GM21367 (cell line): ENCODE measurements around the gene BMP6.
A peak's percentile ranks its signal among the peaks of the same experiment; 100 is the strongest.

Source experiments
- ATAC-seq: cut with Tn5 transposase; IDR thresholded peaks from one replicate; pipeline ENCODE4 v1.9.1; 2021; ENCODE audit not compliant: unreplicated experiment

BMP6 gene

DNA sequence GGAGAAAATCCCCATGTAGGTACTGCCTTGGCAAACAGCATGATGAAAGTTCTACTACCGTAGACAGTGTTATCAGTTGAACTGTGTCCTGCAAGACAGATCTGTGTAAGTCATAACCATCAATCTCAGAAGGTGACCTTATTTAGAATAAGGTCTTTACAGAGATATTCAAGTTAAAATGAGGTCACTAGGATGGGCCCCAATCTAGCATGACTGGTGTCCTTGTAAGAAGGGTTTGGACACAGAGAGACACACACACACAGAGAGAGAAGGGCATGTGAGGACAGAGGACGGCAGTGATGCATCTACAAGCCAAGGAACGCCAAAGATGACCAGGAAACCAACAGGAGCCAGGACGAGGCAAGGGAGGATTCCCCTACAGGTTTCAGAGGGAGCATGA, 175.9 kb downstream of the BMP6 start:
- ATAC-seq: no peak

DNA sequence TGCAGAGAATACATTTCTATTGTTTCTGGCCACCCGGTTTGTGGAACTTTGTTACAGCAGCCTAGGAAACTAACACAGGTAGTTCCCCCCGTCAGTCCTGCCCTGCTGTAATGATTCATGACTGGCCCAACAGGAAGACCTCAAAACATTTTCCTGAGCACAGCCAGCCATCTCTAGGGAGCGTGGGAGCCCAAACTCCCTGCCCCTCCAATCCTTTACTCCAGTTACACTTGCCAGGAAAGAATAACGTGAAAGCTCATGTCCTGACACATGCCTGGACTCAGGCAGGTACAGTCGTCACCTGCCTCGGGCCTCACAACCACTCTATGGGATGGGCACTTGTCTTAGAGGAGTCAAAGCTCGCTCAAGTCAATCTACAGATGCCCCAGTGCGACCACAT, 176.3 kb downstream of the BMP6 start:
- ATAC-seq: no peak

DNA sequence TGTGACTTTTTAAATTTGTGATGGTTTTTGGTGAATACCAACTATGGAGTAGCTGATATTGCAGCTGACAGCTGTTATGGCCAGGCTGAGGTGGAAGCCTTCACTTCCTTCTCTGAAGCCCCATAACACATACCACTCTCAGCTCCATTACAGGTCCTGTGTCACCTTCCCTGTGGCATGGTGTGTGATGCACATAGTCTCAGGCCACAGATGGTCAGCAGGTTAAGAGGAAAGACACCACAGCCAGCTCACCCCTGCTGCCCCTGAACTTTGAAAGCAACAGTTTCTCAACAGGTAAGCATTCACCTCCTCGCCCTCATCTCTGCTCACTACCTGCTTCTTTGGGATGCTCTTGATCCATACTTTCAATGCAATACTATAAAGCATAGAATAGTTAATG, 177.0 kb downstream of the BMP6 start:
- ATAC-seq: no peak

DNA sequence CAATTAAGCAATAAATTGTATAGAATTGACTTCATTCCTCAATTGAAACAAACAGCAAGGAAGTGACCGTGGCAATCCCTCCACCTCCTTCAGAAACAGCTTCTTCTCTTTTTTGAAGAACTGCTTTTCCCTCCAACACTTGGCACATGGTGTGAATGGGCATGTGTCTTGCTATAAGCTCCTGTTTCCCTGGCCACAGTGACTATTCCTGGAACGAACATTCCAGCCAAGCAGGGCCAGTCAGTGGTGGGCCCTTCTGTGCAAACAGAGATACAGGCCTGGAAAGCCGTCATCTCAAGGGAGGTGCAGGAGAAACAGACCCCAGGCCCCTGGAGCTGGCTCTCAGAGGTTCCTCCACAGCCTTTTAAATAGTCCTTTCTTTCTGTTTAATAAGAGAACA, 177.8 kb downstream of the BMP6 start:
- ATAC-seq: no peak

DNA sequence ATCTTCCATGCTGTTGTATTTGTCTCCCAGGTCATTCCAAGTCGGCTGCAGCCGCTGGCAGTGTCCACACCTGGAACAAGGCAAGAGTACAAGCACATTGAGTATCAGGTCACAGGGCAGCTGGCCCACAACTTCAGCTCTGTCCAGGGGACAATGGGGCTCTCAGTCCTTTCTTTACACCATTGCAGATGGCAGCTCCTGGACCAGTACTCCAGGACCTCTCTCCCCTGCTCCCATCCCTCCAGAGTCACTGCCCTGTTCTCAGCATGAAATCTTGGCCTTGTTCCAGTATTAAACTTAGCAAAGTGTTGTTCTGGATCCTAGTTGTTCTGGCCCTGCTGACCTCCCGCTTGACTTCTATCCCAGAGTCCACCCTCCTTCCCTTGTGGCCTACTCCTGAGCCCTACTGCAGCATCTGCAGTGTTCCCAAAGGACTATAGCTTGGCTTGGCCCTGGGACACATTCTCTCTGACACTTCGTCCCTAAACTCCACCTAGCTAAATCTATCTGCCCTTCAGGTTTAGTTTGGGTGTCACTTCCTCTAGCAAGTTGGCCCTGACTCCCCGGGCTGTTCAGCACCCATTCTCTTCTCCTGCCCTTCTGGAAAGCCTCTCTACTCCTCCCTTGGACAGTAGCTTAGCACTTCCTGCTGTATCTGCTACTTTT, 178.9 kb downstream of the BMP6 start:
- ATAC-seq: no peak

DNA sequence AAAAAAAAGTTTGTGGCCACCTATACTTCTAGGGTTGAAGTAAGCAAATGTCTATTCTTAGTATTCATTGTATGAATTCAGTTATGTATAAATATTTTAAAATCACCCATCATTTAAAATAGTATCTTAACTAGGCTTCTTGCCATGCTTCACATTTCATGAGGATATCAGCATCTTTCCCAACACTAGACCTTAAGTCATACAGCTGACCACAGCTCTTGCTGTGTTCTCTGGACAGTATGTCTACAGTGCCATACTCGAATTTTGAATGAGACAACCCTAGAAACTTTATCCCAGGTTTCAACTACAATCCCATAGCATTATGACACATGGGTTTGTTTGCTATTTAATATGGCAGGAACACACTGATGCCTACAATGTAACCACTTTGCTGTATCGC, 179.5 kb downstream of the BMP6 start:
- no peak for ATAC-seq

DNA sequence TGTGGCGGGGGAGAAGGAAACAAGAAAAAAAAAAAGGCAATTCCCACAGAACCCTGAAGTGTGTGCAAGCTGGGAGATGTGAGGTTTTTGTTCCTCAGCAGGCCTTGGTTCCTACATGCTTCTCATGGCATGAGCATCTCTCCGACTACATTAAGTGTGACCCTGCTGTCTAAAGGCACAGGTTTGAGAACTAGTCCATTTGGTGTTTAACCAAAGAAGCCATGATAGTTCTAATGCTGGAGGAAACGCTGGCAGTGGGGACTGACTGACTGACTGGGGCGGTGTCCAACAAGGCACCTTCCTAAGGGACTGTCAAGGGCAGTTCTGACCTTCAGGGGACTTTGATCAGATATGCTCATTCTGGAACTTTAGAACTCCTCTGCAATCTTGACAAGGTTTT, 180.8 kb downstream of the BMP6 start:
- no peak for ATAC-seq

DNA sequence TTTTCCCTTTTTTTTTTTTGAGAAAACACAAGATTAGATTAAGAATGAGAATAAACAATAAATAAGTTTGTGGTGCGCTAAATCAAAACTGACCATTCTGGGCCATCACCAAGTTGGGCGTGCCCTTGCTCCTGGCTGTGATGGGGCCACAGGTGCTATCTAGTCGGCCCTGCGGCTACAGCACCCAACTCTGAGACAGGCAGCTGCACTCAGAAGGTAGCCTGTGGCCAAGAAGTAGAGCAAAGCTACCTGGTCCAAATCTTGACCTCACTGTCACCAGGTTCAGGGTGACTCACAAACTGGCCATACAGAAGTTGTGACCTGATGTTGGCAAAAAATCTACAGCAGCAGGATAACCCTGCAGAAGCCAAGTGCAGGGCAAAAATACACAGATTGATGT, 181.3 kb downstream of the BMP6 start:
- no peak for ATAC-seq

DNA sequence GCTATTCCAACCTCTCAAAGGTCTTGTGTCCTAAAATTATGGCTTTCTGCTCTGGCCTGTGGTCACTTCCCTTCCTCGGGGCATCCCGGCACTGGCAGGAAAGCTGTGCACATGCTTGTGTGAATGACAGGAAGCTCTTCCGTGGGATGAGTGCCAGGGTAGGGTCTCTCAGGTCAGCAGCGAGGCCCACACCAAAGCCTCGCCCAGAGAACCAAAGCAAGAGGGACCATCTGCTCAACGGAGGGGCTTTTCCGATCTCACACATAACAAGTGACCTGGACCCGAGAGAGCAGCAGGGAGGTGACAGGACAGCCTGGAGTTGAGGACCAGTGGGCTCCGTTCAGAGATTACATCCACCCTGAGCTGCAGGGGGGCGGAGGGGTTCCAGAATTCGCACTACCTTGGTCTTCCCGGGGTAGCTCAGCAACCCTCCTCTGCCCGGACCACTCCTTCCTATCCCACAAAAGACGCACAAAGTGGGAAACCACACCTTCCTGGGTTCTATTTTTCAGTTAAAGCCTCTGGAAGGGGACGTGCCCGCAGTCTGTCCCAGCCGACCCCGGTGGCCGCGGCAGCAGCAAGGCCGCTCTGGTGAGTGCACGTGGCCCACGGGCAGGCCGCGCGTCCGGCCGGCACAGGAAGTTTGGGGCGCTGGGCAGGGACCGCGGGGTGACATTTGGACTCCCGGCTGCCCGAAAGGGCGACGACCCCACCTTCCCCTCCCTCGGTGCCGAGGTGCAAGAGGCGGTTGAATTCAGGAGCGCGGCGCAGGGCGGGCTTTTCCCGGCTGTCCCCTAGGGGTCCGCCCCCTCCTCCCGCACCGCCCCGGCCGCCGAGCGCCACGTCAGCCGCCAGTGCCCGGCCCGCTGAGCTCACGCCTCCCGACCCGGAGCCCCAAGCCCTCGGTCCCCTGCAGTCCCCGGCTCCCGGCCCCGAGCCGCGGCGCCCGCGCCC, 183.7 kb downstream of the BMP6 start:
- ATAC-seq: no peak

DNA sequence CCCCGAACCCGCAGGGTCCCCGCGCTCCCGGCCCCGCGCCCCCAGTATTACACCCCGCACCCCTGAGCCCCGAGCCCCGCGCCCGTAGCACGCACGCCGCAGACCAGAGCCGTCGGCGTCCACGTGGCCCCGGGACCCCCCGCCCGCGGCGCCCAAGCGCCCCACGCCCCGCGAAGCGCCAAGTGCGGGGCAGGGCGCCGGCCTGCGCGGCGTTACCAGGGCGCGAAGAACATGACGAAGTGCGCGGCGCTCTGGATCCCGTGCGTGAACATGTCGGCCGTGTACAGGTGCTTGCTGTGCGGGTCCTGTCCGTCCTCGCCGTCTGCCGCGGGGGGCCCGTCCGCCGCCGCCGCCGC, 184.4 kb downstream of the BMP6 start:
- ATAC-seq: peak; percentile 19

DNA sequence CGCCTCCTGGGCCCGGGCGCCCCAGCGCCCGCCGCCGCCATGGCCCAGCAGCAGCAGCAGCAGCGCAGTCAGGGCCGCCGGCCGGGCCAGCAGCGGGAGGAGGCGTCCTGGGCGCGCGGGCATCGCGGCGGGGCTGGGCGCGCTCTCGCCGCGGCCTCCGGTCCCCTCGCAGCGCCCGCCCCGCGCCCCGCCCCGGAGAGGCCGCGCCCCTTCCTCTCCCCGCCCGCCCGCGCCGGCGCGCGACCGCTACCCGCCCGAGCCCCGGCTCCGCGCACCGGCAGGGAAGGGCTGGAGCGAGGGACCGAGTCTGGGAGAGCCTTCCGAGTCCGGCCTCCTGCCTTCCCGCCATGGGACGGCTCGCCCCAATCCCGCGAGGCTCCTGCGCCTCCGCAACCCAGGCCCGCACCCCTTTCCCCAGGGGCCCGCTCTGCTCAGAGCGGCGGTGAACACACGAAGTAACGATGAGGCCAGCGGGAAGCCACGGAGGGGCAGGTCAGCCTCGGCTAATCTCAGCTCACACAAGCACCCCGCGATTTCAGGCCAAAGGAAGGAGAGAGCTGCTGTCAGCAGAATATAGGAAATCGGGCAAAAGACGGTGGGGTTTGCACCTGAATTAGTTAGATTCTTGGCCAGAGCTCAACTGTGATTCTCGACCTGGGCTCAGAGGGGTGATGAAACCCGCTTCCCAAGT, 184.9 kb downstream of the BMP6 start, which contains the start of gene TXNDC5:
Gene TXNDC5 (minus strand): TSS at position 135 of the 691 bp plus-strand sequence. CDS start 12 bp downstream, at position 123.
- peak; percentile 66 for ATAC-seq

DNA sequence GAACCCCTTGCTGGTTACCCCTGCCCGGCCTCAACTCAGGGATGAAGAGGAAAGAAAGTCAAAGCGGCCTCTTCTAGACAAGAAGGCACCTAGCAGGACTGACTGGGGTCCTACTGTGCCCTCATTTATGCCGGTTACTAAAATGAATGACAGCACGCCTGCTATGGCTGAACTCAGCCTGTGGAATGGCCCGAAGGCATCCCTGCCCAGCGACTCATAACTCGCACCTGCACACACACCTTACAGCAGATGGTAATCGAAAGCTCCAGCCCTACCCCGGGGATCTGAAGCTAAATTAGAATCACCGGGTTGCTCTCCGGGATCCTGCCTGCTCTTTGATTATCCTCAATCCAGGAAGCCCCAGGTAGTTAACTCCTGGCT, 185.4 kb downstream of the BMP6 start:
- no peak for ATAC-seq

DNA sequence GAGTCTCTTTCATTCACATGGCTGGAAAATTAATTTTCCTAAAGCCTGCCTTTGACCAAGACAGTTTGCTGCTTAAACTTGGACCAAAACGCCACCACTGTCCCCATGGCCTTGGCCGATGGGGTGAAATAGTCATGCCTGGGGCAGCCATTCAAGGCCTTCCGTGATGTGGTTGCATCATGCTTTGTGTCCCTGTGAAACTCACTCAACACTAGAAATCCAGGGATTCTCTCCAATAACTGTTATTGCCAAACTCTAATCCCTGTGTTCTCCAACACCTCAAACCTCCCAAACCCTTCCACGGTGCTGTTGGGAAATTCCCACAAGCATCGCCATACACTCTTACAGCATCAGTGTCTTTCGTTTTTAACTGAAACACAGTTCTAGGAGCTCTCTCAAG, 186.1 kb downstream of the BMP6 start:
- ATAC-seq: no peak

DNA sequence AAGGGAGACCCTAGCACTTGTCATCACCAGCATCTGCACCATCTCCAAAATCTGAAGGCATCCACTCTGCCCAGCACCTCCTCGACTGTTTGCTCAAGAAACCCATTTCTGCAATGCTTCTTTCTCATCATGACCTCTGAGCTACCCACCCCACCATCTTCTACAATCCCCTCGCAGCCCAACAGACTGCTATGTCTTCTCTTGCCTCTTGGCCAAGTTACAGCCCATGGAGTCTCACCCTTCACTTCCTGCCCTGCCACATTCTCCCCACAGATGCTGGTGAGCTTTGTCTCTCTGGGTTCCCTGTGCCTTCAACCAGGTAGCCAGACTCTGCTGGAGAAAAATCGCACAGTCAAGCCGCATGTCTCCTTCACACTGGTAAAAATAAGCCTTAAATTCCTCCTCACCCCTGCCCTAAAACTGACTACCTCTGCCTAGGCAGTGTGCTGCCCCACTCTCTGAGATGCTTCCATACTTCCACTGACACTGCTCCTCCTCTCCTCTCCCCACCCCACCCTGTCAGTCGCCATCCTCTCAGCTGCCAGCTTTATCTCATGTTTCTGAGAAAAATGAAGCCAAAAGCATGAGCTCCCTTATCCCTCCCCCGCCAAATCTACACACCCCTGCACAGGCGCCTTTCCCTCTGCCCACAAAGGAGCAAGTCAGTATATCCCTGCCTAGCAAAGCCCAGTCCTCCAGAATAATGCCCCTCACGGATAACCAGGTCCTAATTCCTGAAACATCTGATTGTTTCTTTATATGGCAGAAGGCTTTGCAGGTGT, 187.0 kb downstream of the BMP6 start:
- no peak for ATAC-seq

DNA sequence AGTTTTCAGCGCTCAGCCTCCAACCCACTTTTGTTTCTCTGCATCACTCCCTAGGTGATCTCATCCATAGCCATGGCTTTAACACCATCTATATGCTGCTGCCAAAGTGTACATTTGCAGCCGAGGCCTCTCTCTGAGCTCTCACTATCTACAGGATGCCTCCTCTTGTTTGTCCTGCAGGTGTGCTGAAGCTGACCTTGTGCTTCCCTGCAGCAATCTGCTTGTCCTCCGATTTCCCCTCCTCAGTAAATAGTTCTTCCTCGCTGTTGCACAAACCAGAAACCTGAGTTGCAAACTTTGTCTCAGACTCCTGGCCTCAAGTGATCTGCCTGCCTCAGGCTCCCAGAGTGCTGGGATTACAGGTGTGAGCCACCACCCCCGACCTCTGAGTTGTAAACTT, 188.4 kb downstream of the BMP6 start:
- no peak for ATAC-seq

DNA sequence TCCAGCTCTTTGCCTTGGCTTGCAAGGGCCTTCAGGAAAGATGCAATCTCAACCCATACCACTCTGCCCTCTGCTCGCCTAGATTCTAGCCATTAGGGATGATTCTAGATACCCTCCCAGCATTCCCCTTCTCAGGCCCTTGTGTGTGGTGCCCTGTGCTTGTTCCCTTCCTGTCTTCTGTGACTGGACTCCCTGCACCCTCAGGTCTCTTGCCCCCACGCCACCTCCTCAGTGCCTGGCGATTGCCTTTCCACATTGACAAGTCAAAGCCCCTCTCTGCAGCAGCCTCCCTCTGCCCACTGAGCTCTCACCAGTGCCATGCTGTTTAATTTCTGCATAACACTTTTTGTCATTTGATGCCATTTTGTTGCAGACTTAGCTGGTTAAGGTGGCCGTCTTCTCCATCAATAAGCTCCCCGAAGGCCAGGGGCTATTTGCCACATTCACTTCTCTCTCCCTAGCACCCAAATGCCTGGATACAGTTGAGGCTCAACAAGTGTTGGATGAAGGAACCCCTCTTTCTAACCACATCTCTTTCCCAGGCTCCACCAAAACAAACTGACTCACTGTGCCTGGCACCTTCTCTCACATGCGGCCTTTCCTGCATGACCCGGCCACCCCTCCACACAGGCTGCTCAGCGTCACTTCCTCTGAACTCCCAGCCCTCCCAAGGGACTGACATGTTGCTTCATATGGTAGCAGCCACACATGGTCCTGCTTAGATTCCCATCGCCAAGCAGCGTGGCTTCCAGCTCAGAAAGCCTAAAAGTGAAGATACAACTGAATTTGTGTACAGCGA, 189.3 kb downstream of the BMP6 start:
- ATAC-seq: no peak

DNA sequence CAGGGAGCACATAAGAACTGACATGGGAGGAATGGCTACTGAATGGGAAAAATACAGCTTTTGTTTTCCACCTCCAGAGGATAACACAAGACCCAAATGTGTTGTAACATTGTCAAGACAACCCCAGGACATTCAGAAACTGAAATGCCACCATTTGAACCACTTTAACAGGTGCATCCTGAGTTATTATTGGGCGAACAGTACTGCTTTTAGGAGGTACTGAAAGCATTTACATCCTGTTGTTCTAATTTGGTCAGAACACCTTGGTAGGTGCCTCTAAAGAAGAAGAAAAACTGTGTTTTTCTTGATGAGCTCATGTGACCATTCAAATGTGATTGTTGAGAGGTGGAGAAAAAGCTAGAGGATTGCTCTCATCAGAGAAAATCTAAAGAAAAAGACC, 191.1 kb downstream of the BMP6 start:
- peak; percentile 85 for ATAC-seq

DNA sequence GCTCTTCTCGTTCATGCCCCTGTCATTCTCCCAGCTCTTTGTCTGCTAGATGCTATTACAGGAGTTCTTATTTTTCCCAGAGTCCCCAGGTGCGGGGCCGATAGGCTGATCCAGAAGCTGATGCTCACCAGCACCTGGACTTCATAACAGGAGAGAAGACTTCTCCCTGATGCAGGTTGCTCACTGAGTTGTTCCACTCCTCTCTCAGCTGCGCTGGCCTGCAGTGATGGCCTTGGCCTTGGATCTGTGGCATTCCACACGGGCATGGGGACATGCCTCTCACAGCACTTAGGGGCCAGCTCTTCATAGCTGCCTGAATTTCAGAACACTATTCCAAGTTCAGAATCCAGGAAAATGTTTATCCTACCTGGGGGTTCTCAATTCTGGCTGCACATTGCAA, 191.8 kb downstream of the BMP6 start:
- no peak for ATAC-seq

DNA sequence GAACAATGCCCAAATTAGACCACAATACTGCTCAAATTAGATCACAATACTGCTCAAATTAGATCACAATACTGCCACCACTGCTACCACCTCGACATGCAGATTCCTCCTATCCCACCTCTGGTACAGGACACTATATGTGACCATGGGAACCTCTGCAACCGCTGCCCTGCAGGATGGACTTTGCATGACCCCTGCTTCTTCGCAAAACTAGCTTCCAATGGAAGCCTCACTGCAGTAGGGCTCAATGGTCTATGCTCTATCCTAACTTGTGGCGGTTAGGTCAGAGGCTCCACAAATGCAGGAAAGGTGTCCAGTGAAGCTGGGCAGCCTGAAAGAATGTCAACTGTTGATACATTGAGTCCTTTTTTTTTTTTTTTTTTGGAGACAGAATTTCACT, 192.5 kb downstream of the BMP6 start:
- ATAC-seq: no peak

DNA sequence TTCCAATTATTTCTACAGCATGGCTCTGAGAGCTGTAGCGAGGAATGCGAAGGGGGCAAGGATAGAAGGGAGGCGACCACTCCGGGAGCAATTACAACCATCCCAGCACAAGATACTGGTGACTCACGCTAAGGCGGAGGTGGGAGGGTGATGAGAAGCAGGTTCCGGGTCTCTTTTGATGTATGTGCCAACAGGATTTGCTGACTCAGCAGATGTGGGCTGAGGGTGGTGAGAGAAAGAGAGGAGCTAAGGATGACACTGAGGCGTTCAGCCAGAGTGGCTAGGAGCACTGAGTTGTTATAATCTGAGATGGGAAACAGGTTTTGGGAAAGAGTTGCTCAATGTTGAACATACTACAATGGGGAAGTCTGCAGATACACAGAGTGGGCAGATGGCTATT, 194.0 kb downstream of the BMP6 start:
- no peak for ATAC-seq
